GM18507 (cell line): ENCODE measurements around the gene RPP38.

ENCODE experiments used
- DNase-seq: peaks from one replicate; pipeline ENCODE4 v3.0.0; 2011; ENCODE audit warnings: low read depth; ENCODE audit not compliant: insufficient read length; ENCODE audit errors: extremely low spot score
- FAIRE-seq: peaks from 2 replicates; lab custom pipeline; 2011; peaks lifted over from hg19 to GRCh38; lab: Jason Lieb, UNC

The RPP38 gene

GRCh38 chr10:15097011-15097812 is at the start of gene RPP38:
Gene RPP38 (plus strand): TSS chr10:15097355. CDS start chr10:15103315, 5,960 bp downstream.
- peak; percentile 95 for FAIRE-seq
- peak; percentile 94 for DNase-seq

GRCh38 chr10:15049533-15049932 is 47.6 kb upstream of the RPP38 start:
- DNase-seq, result no peak
- no peak for FAIRE-seq

GRCh38 chr10:15052121-15052520 is 45.0 kb upstream of the RPP38 start:
- FAIRE-seq (no peak), DNase-seq (no peak)

GRCh38 chr10:15053061-15053460 is 44.1 kb upstream of the RPP38 start:
- FAIRE-seq, result no peak
- DNase-seq, result no peak

- FAIRE-seq, result no peak
- DNase-seq, result no peak
These were observed 38.5 kb upstream of the RPP38 start for GRCh38 chr10:15058689-15059088.

GRCh38 chr10:15059914-15060313 is 37.2 kb upstream of the RPP38 start:
- DNase-seq, result no peak
- no peak for FAIRE-seq

- DNase-seq (no peak), FAIRE-seq (no peak)
These were observed 36.5 kb upstream of the RPP38 start for GRCh38 chr10:15060638-15061037.

GRCh38 chr10:15067154-15067553 is 30.0 kb upstream of the RPP38 start:
- FAIRE-seq (no peak), DNase-seq (no peak)

- FAIRE-seq (no peak), DNase-seq (no peak)
These were observed 28.4 kb upstream of the RPP38 start for GRCh38 chr10:15068802-15069201.

GRCh38 chr10:15069230-15069629 is 27.9 kb upstream of the RPP38 start:
- FAIRE-seq (no peak), DNase-seq (no peak)

GRCh38 chr10:15072358-15072757 is 24.8 kb upstream of the RPP38 start:
- DNase-seq, result no peak
- no peak for FAIRE-seq

GRCh38 chr10:15075421-15075820 is 21.7 kb upstream of the RPP38 start:
- FAIRE-seq, result no peak
- DNase-seq, result no peak

GRCh38 chr10:15083674-15084501 is 13.3 kb upstream of the RPP38 start:
- no peak for FAIRE-seq
- no peak for DNase-seq

- DNase-seq, result no peak
- FAIRE-seq, result no peak
These were observed 12.6 kb upstream of the RPP38 start for GRCh38 chr10:15084502-15084922.

GRCh38 chr10:15088428-15089261 is 8.5 kb upstream of the RPP38 start, which contains the start of gene ACBD7:
Gene ACBD7 (minus strand): TSS chr10:15088776. CDS start chr10:15088728, 48 bp downstream.
- DNase-seq (peak; percentile 93), FAIRE-seq (peak; percentile 88)

GRCh38 chr10:15091418-15091817 is 5.7 kb upstream of the RPP38 start:
- DNase-seq (no peak), FAIRE-seq (no peak)

GRCh38 chr10:15092855-15093408 is 4.2 kb upstream of the RPP38 start:
- no peak for DNase-seq
- FAIRE-seq, result no peak

GRCh38 chr10:15096661-15097010 is 519 bp upstream of the RPP38 start:
- FAIRE-seq (no peak), DNase-seq (no peak)

GRCh38 chr10:15099886-15100285 is 2.7 kb downstream of the RPP38 start:
- DNase-seq (no peak), FAIRE-seq (no peak)

GRCh38 chr10:15103513-15103912 is 6.4 kb downstream of the RPP38 start:
- DNase-seq (no peak), FAIRE-seq (no peak)
